Stimulated activated CD8-positive, alpha-beta memory T cell treated with anti-CD3 and anti-CD28 coated beads, Interleukin-12 subunit alpha, Interleukin-12 subunit beta, amount 100 ng/mL, for 4 hours (primary cell): Measurements from ENCODE around the gene RAB30.
A peak's percentile ranks its signal among the peaks of the same experiment; 100 is the strongest.

ENCODE experiments used
- DNase-seq: peaks from one replicate; pipeline ENCODE4 v3.0.0-alpha.2; 2020; ENCODE audit warnings: low read depth

The RAB30 gene

GRCh38 chr11:83071567-83072349 lies at the start of gene RAB30:
TSS of gene RAB30 (minus strand) at chr11:83071897. CDS start at chr11:82997316, 74,581 bp downstream.
- DNase-seq = peak; percentile 79

GRCh38 chr11:83120327-83120726 lies 48.6 kb upstream of the RAB30 start:
- DNase-seq = no peak

- DNase-seq = no peak
Measured at GRCh38 chr11:83119216-83119615, 47.5 kb upstream of the RAB30 start.

GRCh38 chr11:83118814-83119213 lies 47.1 kb upstream of the RAB30 start:
- DNase-seq = no peak

- DNase-seq = no peak
Measured at GRCh38 chr11:83116015-83116641, 44.4 kb upstream of the RAB30 start.

GRCh38 chr11:83115551-83115950 lies 43.9 kb upstream of the RAB30 start:
- no peak for DNase-seq

GRCh38 chr11:83115026-83115425 lies 43.3 kb upstream of the RAB30 start:
- no peak for DNase-seq

GRCh38 chr11:83112886-83113285 lies 41.2 kb upstream of the RAB30 start:
- no peak for DNase-seq

GRCh38 chr11:83105168-83105567 lies 33.5 kb upstream of the RAB30 start:
- DNase-seq = no peak

GRCh38 chr11:83102834-83103233 lies 31.1 kb upstream of the RAB30 start:
- DNase-seq = no peak

GRCh38 chr11:83097429-83098075 lies 25.9 kb upstream of the RAB30 start:
- no peak for DNase-seq

GRCh38 chr11:83093634-83094033 lies 21.9 kb upstream of the RAB30 start:
- DNase-seq = no peak

GRCh38 chr11:83092488-83093384 lies 21.0 kb upstream of the RAB30 start:
- no peak for DNase-seq

GRCh38 chr11:83088965-83089364 lies 17.3 kb upstream of the RAB30 start:
- DNase-seq = no peak

GRCh38 chr11:83087035-83087434 lies 15.3 kb upstream of the RAB30 start:
- DNase-seq = no peak

- DNase-seq = no peak
Measured at GRCh38 chr11:83079820-83080219, 8.1 kb upstream of the RAB30 start.

- DNase-seq = no peak
Measured at GRCh38 chr11:83078269-83078668, 6.6 kb upstream of the RAB30 start.

- DNase-seq = no peak
Measured at GRCh38 chr11:83073884-83074283, 2.2 kb upstream of the RAB30 start.

- DNase-seq = no peak
Measured at GRCh38 chr11:83073258-83073657, 1.6 kb upstream of the RAB30 start.

GRCh38 chr11:83072350-83073242 lies 899 bp upstream of the RAB30 start:
- DNase-seq = no peak
